ENCODE measurements around the gene LIN28A. TPM values are rescaled to one million over a fixed set of nuclear protein-coding genes. Genes with fewer than 3 reads are reported as not detected.

The LIN28A gene
- total and polyA plus RNA-seq, 2 experiments from 2014 or later, result 604 to 1,571 TPM

GRCh38 chr1:26378879-26379251, 31.8 kb upstream of the LIN28A start (continued):
- TF ChIP-seq REST (IDR thresholded peaks at IDR 0.05; ENCODE audit: unreplicated experiment) (no peak), CTCF (conservative IDR thresholded peaks at IDR 0.05; ENCODE audit: low read depth in 2 of 2) (no peak), STAT1 (IDR thresholded peaks at IDR 0.05; ENCODE audit: unreplicated experiment) (no peak), POLR2AphosphoS5 (IDR thresholded peaks at IDR 0.05; ENCODE audit: low read depth) (no peak), EZH2 (IDR thresholded peaks at IDR 0.05; ENCODE audit: low read depth, unreplicated experiment) (no peak), EZH2phosphoT487 (IDR thresholded peaks at IDR 0.05; ENCODE audit: unreplicated experiment) (no peak), NANOG (IDR thresholded peaks at IDR 0.05; ENCODE audit: borderline replicate concordance) (no peak), CREB1 (CRISPR knock-in tag; IDR thresholded peaks at IDR 0.05; ENCODE audit: low read depth) (no peak), ZNF331 (CRISPR knock-in tag; IDR thresholded peaks at IDR 0.05; ENCODE audit: low read depth) (no peak)

GRCh38 chr1:26384076-26384475, 26.5 kb upstream of the LIN28A start:
- H3K79me2 ChIP-seq (replicated peaks; ENCODE audit: insufficient read depth), result no peaks in the 10 kb centered on the region
- peaks cover 5% of the 10 kb centered on the region; the same call in 2 of the 3 replicates for H3K4me1 Mint-ChIP-seq
- no peaks in the 10 kb centered on the region for H4K20me1 ChIP-seq (replicated peaks; ENCODE audit: insufficient read depth)
- H3F3A ChIP-seq (replicated peaks; ENCODE audit: low read depth), result no peaks in the 10 kb centered on the region
- H3K4me3 ChIP-seq, result no peak overlapping the region
- H2AFZ ChIP-seq, result peak overlapping the region; percentile 80
- no peak overlapping the region for H3K27ac Mint-ChIP-seq
- no peak overlapping the region for H3K27ac ChIP-seq (ENCODE audit: low read depth)
- no peaks in the 10 kb centered on the region for H3K36me3 ChIP-seq (ENCODE audit: insufficient read depth)
- H3K9me2 ChIP-seq (ENCODE audit: insufficient read depth), result no peaks in the 10 kb centered on the region
- no peaks in the 10 kb centered on the region for H3K4me1 ChIP-seq (ENCODE audit: insufficient read depth)
- ATAC-seq, result no peak
- H3K4me3 Mint-ChIP-seq, result no peak overlapping the region
- DNase-seq (ENCODE audit: low spot score), result no peak
- H3K4me2 ChIP-seq, result no peak overlapping the region
- H3K9me3 Mint-ChIP-seq, result no peaks in the 10 kb centered on the region; the same call in 2 of the 3 replicates
- H3K27me3 ChIP-seq (ENCODE audit: insufficient read depth), result no peaks in the 10 kb centered on the region
- peaks cover 2% of the 10 kb centered on the region for H3K27me3 Mint-ChIP-seq (ENCODE audit: insufficient read depth, low read depth, poor library complexity)
- H3K36me3 Mint-ChIP-seq (ENCODE audit: low read depth), result no peaks in the 10 kb centered on the region
- TF ChIP-seq ETS1 (IDR thresholded peaks at IDR 0.05) (no peak), EZH2 (IDR thresholded peaks at IDR 0.05; ENCODE audit: low read depth, unreplicated experiment) (no peak), STAT1 (IDR thresholded peaks at IDR 0.05; ENCODE audit: unreplicated experiment) (no peak), ZNF114 (CRISPR knock-in tag; IDR thresholded peaks at IDR 0.05) (no peak), NANOG (IDR thresholded peaks at IDR 0.05; ENCODE audit: borderline replicate concordance) (no peak), REST (IDR thresholded peaks at IDR 0.05; ENCODE audit: unreplicated experiment) (no peak), JUNB (IDR thresholded peaks at IDR 0.05; ENCODE audit: unreplicated experiment) (no peak), EZH2phosphoT487 (IDR thresholded peaks at IDR 0.05; ENCODE audit: unreplicated experiment) (no peak), CTCF (conservative IDR thresholded peaks at IDR 0.05; ENCODE audit: low read depth in 2 of 2) (no peak), ZNF331 (CRISPR knock-in tag; IDR thresholded peaks at IDR 0.05; ENCODE audit: low read depth) (no peak), POLR2AphosphoS5 (IDR thresholded peaks at IDR 0.05; ENCODE audit: low read depth) (no peak)

Measured in GM23338 (cell line).